Colonic mucosa (tissue), 4 donors: Measurements from ENCODE around the gene AP4S1. TPM values are rescaled to one million over a fixed set of nuclear protein-coding genes. Genes with fewer than 3 reads are reported as not detected.

Source experiments
- DNase-seq: peaks from one replicate; pipeline ENCODE4 v3.0.0-alpha.2; 2020
- H3K27ac ChIP-seq: fragments of 200-600 bp; one replicate; pipeline ENCODE4 v1.8.0; 2021
- H3K27me3 ChIP-seq: fragments of 200-600 bp; one replicate; pipeline ENCODE4 v1.8.0; 2021
- H3K36me3 ChIP-seq: fragments of 200-600 bp; one replicate; pipeline ENCODE4 v1.8.0; 2021
- H3K4me1 ChIP-seq: fragments of 200-600 bp; one replicate; pipeline ENCODE4 v1.8.0; 2021; ENCODE audit warnings: mild to moderate bottlenecking
- H3K4me3 ChIP-seq: fragments of 200-600 bp; one replicate; pipeline ENCODE4 v1.8.0; 2021
- H3K9ac ChIP-seq, 2 donors: one replicate each; pipeline ENCODE4 v1.7.0; 2013; ENCODE audit warnings: control low read depth in 2 of 2, low read depth in 2 of 2, low read length in 2 of 2
- H3K9me3 ChIP-seq: fragments of 200-600 bp; one replicate; pipeline ENCODE4 v1.8.0; 2021
- intact Hi-C: fragments of 100-400 bp; cut with DNase I; formaldehyde crosslinking; loops from one replicate; pipeline ENCODE4 v1.14.1; 2022
- total RNA-seq, 2 donors: library from RNA; stranded (reverse); fragmentation: NEBNext Ultra II Directional in 1 of 2; extraction: Animal tissue kit (Norgen Biotek cat#: 25700) in 1 of 2; gene quantifications; one replicate each; pipeline ENCODE4 v1.2.1, GENCODE V29; 2021
- TF ChIP-seq, protein P1 (sequence below): fragments of 200-600 bp; IDR thresholded peaks from one replicate; pipeline ENCODE4 v1.8.0; 2022; ENCODE audit warnings: antibody characterized with exemption, mild to moderate bottlenecking
- donor health status: healthy.
- donor health status: DM: no; HTN: no; CAD: no.
- donor health status: DM: no; HTN: no; CAD: no.

AP4S1 gene
- total RNA-seq, 2 donors from 2014 or later = 3.3 to 4.9 TPM

DNA sequence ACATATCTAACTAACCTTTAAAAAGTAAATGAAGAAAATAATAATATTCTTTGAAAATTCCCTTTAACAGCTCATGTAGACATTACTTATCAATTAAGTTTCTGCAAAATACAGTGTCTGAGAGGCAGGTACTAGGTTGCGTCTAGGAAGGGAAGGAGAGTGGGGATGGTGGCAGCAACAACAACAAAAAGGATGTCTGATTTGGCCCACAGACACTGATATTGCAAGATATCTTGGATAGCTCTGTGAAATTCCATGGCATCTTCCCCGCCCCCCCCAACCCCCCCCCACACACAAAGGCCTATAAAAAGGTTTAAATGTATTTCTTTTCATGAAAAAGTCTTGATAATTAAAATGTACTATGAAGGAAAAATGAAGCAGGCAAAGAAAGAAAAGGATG lies 41.6 kb upstream of the AP4S1 start:
- Histone ChIP-seq H3K27me3 (no peaks in the 10 kb centered on the region), H3K9ac (no peak overlapping the region), H3K27ac (no peak overlapping the region), H3K4me3 (no peak overlapping the region), H3K36me3 (no peaks in the 10 kb centered on the region), H3K4me1 (no peaks in the 10 kb centered on the region), H3K9me3 (no peaks in the 10 kb centered on the region)
- intact Hi-C loops = loop anchor here (5.0 kb wide), 1 partner anchor 98 kb away; no protein-coding TSS in a partner anchor
- no peak for DNase-seq
- TF ChIP-seq, protein P1, sequence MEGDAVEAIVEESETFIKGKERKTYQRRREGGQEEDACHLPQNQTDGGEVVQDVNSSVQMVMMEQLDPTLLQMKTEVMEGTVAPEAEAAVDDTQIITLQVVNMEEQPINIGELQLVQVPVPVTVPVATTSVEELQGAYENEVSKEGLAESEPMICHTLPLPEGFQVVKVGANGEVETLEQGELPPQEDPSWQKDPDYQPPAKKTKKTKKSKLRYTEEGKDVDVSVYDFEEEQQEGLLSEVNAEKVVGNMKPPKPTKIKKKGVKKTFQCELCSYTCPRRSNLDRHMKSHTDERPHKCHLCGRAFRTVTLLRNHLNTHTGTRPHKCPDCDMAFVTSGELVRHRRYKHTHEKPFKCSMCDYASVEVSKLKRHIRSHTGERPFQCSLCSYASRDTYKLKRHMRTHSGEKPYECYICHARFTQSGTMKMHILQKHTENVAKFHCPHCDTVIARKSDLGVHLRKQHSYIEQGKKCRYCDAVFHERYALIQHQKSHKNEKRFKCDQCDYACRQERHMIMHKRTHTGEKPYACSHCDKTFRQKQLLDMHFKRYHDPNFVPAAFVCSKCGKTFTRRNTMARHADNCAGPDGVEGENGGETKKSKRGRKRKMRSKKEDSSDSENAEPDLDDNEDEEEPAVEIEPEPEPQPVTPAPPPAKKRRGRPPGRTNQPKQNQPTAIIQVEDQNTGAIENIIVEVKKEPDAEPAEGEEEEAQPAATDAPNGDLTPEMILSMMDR = no peak

DNA sequence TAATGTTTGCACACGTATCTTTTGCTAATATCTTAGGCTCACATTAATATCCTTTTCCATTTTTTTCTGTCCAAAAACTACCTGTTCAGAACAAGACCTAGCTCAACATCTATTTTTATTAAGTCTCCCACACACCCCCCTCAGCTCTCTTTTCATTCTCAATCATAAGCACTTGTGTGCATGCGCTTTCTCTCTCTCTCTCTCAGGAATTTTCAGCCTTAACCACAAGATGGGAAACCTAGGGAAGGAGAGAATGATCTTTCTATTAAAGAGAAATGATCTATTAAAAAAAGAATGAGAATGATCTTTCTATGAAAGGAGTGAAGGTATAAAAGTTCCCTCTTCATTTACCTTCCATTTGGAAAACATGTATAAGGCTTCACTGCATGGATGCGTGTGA lies 39.7 kb upstream of the AP4S1 start:
- no peak overlapping the region for H3K27ac ChIP-seq
- H3K4me1 ChIP-seq = no peaks in the 10 kb centered on the region
- H3K9ac ChIP-seq = no peak overlapping the region
- intact Hi-C loops = no loop called here
- no peaks in the 10 kb centered on the region for H3K9me3 ChIP-seq
- no peaks in the 10 kb centered on the region for H3K27me3 ChIP-seq
- no peaks in the 10 kb centered on the region for H3K36me3 ChIP-seq
- no peak overlapping the region for H3K4me3 ChIP-seq
- TF ChIP-seq, protein P1 = no peak
- no peak for DNase-seq

- no peak for DNase-seq
- H3K9me3 ChIP-seq = no peaks in the 10 kb centered on the region
- no peak overlapping the region for H3K4me3 ChIP-seq
- TF ChIP-seq, protein P1 = no peak
- H3K27me3 ChIP-seq = no peaks in the 10 kb centered on the region
- H3K9ac ChIP-seq = no peak overlapping the region
- intact Hi-C loops = no loop called here
- no peak overlapping the region for H3K27ac ChIP-seq
- no peaks in the 10 kb centered on the region for H3K36me3 ChIP-seq
- H3K4me1 ChIP-seq = no peaks in the 10 kb centered on the region
Observed at GRCh38 chr14:30988509-30988908, 36.9 kb upstream of the AP4S1 start.

DNA sequence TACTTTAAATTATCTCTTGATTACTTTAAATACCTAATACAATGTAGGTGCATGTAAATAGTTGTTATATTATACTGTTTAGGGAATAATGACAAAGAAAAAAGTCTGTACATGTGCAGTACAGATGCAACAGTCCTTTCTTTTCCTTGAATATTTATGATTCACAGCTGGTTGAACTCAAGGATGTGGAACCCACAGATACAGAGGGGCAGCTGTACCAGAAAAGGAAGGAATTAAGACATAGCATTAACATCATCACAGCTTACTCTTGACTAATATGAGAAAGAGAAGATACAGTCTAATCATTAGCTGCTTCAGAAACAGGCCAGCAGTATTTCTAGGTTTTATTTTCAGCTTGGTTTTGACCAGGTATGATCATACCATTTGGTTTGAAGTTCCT lies 34.7 kb upstream of the AP4S1 start:
- Histone ChIP-seq H3K4me1 (no peaks in the 10 kb centered on the region), H3K9ac (no peak overlapping the region), H3K36me3 (no peaks in the 10 kb centered on the region), H3K4me3 (no peak overlapping the region), H3K27me3 (no peaks in the 10 kb centered on the region), H3K9me3 (no peaks in the 10 kb centered on the region), H3K27ac (no peak overlapping the region)
- intact Hi-C loops = no loop called here
- DNase-seq = no peak
- TF ChIP-seq, protein P1 = no peak

DNA sequence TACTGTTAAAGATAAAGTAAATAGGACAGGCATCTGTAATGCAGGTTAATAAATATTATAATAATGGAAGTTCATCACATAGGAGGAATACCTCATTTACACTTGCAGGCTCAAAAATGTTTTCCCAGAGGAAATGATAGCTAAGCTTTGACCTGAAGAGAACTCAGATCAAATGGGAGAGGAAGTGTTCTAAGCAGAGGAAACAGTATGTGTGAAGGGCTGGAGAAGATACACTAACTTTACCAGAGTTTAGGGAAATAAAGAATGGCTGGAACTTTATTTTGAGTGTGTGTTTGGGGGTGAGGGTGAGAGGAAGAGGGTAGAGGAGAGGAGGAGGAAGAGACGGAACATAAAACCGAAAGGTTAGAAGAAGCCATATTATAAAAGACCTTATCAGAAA lies 34.0 kb upstream of the AP4S1 start:
- no peaks in the 10 kb centered on the region for H3K4me1 ChIP-seq
- no peak overlapping the region for H3K9ac ChIP-seq
- no peaks in the 10 kb centered on the region for H3K36me3 ChIP-seq
- H3K4me3 ChIP-seq = no peak overlapping the region
- H3K9me3 ChIP-seq = no peaks in the 10 kb centered on the region
- no peak for DNase-seq
- no peaks in the 10 kb centered on the region for H3K27me3 ChIP-seq
- TF ChIP-seq, protein P1 = no peak
- H3K27ac ChIP-seq = no peak overlapping the region
- intact Hi-C loops = no loop called here

DNA sequence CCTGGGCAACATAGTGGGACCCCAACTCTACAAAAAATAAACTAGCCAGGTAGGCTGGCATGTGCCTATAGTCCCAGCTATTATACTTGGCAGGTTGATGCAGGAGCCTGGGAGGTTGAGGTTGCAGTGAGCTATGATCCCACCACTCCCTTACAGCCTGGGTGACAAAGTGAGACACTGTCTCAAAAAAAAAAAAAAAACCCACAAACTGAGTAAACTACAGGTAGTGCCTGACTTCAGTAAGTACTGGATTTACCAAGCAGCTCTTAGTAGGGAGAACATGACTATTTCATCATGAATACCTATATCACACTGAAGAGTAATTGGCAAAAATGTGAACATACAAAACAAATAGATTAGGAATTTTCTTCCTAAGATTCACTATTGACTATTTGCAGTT lies 32.4 kb upstream of the AP4S1 start:
- Histone ChIP-seq H3K27ac (no peak overlapping the region), H3K9me3 (no peaks in the 10 kb centered on the region), H3K36me3 (no peaks in the 10 kb centered on the region), H3K27me3 (no peaks in the 10 kb centered on the region), H3K9ac (no peak overlapping the region), H3K4me1 (no peaks in the 10 kb centered on the region), H3K4me3 (no peak overlapping the region)
- TF ChIP-seq, protein P1 = no peak
- intact Hi-C loops = no loop called here
- no peak for DNase-seq
